ENCODE measurements around the gene SLC26A8.

DNA sequence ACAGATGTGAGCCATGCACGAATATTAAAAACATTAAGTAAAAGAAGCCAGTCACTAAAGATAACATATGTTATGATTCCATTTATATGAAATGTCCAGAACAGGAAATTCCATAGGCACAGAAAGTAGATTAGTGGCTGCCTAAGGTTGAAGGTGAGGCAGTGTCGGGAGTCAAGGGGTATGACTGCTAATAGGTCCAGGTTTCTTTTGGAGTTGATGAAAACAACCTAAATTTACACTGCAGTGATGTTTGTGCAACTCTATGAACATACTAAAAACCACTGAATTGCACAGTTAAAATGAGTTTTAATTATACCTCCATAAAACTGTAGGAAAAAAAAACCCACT is 118.0 kb downstream of the SLC26A8 start:
- TF ChIP-seq TAF1 (IDR thresholded peaks at IDR 0.05; ENCODE audit: borderline replicate concordance, low read depth, low read length) (no peak), POLR2A (IDR thresholded peaks at IDR 0.05; ENCODE audit: low read depth, low read length) (no peak)
